NCI-H446 (cell line): ENCODE measurements around the gene RPS10.
"Not testable (repeated sequence)": the region's sequence is repeated elsewhere in the genome, so short reads cannot be mapped to it uniquely, and the experiment has no call there.

Experiments used
- DNase-seq, 2 experiments: peaks; one replicate each; lab custom pipeline; 2025; lab: John Stamatoyannopoulos, UW

RPS10 gene

GRCh38 chr6:34392497-34393190 lies 33.2 kb downstream of the RPS10 start, which contains the start of gene NUDT3:
NUDT3 (minus strand) TSS chr6:34392669; CDS start chr6:34392362, 307 bp downstream.
- peak; percentile 65 to 93 for DNase-seq

GRCh38 chr6:34391786-34392496 lies 33.9 kb downstream of the RPS10 start:
- peak in 1 of 2 experiments; percentile 62 for DNase-seq

- peak in 1 of 2 experiments; percentile 44 for DNase-seq
Observed at GRCh38 chr6:34391473-34391785, 34.4 kb downstream of the RPS10 start.

- peak in 1 of 2 experiments; percentile 52 for DNase-seq
Observed at GRCh38 chr6:34390531-34391472, 35.1 kb downstream of the RPS10 start.

GRCh38 chr6:34389034-34389433 lies 36.8 kb downstream of the RPS10 start:
- DNase-seq: no peak

- DNase-seq: no peak
Observed at GRCh38 chr6:34388421-34388820, 37.4 kb downstream of the RPS10 start.

GRCh38 chr6:34386316-34387137 lies 39.3 kb downstream of the RPS10 start:
- no peak for DNase-seq

GRCh38 chr6:34385793-34386195 lies 40.1 kb downstream of the RPS10 start:
- DNase-seq: no peak

- no peak for DNase-seq
Observed at GRCh38 chr6:34384321-34385153, 41.3 kb downstream of the RPS10 start.

GRCh38 chr6:34383656-34384320 lies 42.1 kb downstream of the RPS10 start:
- DNase-seq: no peak

- no peak for DNase-seq
Observed at GRCh38 chr6:34383161-34383631, 42.7 kb downstream of the RPS10 start.

- DNase-seq: no peak
Observed at GRCh38 chr6:34381081-34381480, 44.8 kb downstream of the RPS10 start.

GRCh38 chr6:34378470-34378869 lies 47.4 kb downstream of the RPS10 start:
- no peak for DNase-seq

- no peak for DNase-seq
Observed at GRCh38 chr6:34377984-34378383, 47.9 kb downstream of the RPS10 start.

- DNase-seq: not testable (repeated sequence)
Observed at GRCh38 chr6:34377571-34377970, 48.3 kb downstream of the RPS10 start.

GRCh38 chr6:34375833-34376232 lies 50.0 kb downstream of the RPS10 start:
- DNase-seq: no peak

- DNase-seq: no peak
Observed at GRCh38 chr6:34374508-34374907, 51.4 kb downstream of the RPS10 start.

GRCh38 chr6:34374069-34374468 lies 51.8 kb downstream of the RPS10 start:
- no peak for DNase-seq

- DNase-seq: no peak
Observed at GRCh38 chr6:34373511-34373910, 52.4 kb downstream of the RPS10 start.

- DNase-seq: not testable (repeated sequence)
Observed at GRCh38 chr6:34371865-34372264, 54.0 kb downstream of the RPS10 start.
